DND-41 (cell line): ENCODE data around the gene PRSS12.

Experiments used
- ATAC-seq: fragments of 200-7000 bp; cut with Tn5 transposase; 3 replicates; pipeline ENCODE4 v1.9.1; 2021; ENCODE audit warnings: low read depth; ENCODE audit not compliant: insufficient read depth
- DNase-seq: peaks from one replicate; pipeline ENCODE4 v3.0.0-alpha.2; 2020
- H2AFZ ChIP-seq: 2 replicates; pipeline ENCODE4 v1.6.0; 2012; ENCODE audit warnings: low read depth, low read length
- H3K27ac ChIP-seq: 2 replicates; pipeline ENCODE4 v1.5.1; 2012; ENCODE audit warnings: low read length, inconsistent platforms
- H3K27me3 ChIP-seq: fragments of 200-600 bp; sonication (generic); 2 replicates; pipeline ENCODE4 v1.6.0; 2012; ENCODE audit warnings: low read length, mild to moderate bottlenecking, inconsistent platforms; ENCODE audit not compliant: insufficient read depth, poor library complexity
- H3K36me3 ChIP-seq: 2 replicates; pipeline ENCODE4 v1.5.1; 2012; ENCODE audit warnings: low read length, inconsistent platforms; ENCODE audit not compliant: insufficient read depth
- H3K4me1 ChIP-seq: 2 replicates; pipeline ENCODE4 v1.5.1; 2012; ENCODE audit warnings: mild to moderate bottlenecking, low read length; ENCODE audit not compliant: insufficient read depth
- H3K4me2 ChIP-seq: 2 replicates; pipeline ENCODE4 v1.6.0; 2012; ENCODE audit warnings: mild to moderate bottlenecking, moderate library complexity, low read length, inconsistent platforms; ENCODE audit not compliant: insufficient read depth
- H3K4me3 ChIP-seq, 2 experiments: fragments of 200-600 bp in 1 of 2; shearing (Covaris generic) in 1 of 2; 2 replicates each; pipeline ENCODE4 v1.5.1; 2012 to 2016; ENCODE audit warnings: inconsistent platforms in 2 of 2, low read length in 2 of 2, mild to moderate bottlenecking in 2 of 2, low read depth in 1 of 2, moderate library complexity in 1 of 2
- H3K79me2 ChIP-seq: 2 replicates; pipeline ENCODE4 v1.6.0; 2012; ENCODE audit warnings: low read length, inconsistent platforms; ENCODE audit not compliant: insufficient read depth
- H3K9ac ChIP-seq: 2 replicates; pipeline ENCODE4 v1.6.0; 2012; ENCODE audit warnings: low read depth, mild to moderate bottlenecking, inconsistent platforms, low read length, moderate library complexity
- H3K9me3 ChIP-seq: 2 replicates; pipeline ENCODE4 v1.5.1; 2012; ENCODE audit warnings: low read length, moderate library complexity, mild to moderate bottlenecking, inconsistent platforms; ENCODE audit not compliant: insufficient read depth, severe bottlenecking
- H4K20me1 ChIP-seq: 2 replicates; pipeline ENCODE4 v1.6.0; 2012; ENCODE audit warnings: low read length; ENCODE audit not compliant: insufficient read depth
- EZH2 ChIP-seq: IDR thresholded peaks from 3 replicates; pipeline ENCODE4 v1.6.1; 2012; ENCODE audit warnings: borderline replicate concordance, low read depth, mild to moderate bottlenecking, moderate library complexity, low read length, inconsistent platforms; ENCODE audit not compliant: severe bottlenecking
- TF ChIP-seq, protein P1 (sequence below): IDR thresholded peaks from 2 replicates; pipeline ENCODE4 v1.5.1; 2012; ENCODE audit warnings: borderline replicate concordance, low read length, moderate library complexity, mild to moderate bottlenecking; ENCODE audit not compliant: poor library complexity, severe bottlenecking; ENCODE audit errors: extremely low read depth

PRSS12 gene

DNA sequence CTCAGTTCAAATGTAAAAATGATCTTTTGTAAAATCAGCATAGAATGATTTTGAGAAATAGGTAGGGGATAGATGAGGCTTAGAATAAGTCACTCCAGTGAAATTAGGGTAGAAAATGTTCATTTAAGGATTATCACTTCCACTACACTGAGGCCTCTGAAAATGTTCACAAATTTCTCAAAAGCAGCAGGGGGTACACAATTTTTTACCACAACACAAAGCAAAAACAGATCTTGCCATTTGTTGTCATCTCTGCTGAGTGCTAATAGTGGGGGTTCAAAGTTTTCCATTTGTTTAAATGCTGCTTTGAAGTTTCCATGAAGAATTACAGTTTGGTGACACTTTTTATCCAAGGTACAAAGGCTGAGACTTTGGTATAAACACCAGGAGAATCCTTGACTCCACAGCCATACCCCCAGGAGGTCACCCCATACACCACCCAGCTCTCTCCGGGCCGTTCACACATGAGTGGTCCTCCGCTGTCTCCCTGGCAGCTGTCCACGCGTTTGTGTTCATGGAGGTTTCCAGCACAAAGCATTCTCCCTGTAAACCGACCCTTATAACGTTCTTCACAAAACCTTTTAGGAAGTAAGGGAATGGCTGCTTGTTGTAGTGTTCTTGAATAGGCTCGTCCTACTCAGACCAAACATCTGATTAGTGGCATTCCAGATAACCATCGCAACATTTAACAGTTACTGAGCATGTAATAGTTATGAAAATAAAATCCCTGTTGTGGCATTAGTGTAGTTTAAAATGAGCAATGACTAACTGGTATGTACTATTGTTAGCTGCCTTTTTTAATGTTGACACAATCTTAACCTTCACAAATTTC, 71.0 kb downstream of the PRSS12 start:
- DNase-seq (no peak), ATAC-seq (no peak)
- Histone ChIP-seq H3K9me3 (no peaks in the 10 kb centered on the region), H3K79me2 (peaks cover 24% of the 10 kb centered on the region), H2AFZ (no peak overlapping the region), H3K27me3 (no peaks in the 10 kb centered on the region), H3K4me3 (no peak overlapping the region), H3K9ac (no peak overlapping the region), H3K27ac (no peak overlapping the region), H4K20me1 (peaks cover 10% of the 10 kb centered on the region; the same call in 1 of the 2 replicates), H3K36me3 (peaks cover 36% of the 10 kb centered on the region), H3K4me2 (peak overlapping the region; percentile 73; the same call in 1 of the 2 replicates), H3K4me1 (peaks cover 32% of the 10 kb centered on the region)
- no peak for TF ChIP-seq EZH2
- TF ChIP-seq, protein P1, sequence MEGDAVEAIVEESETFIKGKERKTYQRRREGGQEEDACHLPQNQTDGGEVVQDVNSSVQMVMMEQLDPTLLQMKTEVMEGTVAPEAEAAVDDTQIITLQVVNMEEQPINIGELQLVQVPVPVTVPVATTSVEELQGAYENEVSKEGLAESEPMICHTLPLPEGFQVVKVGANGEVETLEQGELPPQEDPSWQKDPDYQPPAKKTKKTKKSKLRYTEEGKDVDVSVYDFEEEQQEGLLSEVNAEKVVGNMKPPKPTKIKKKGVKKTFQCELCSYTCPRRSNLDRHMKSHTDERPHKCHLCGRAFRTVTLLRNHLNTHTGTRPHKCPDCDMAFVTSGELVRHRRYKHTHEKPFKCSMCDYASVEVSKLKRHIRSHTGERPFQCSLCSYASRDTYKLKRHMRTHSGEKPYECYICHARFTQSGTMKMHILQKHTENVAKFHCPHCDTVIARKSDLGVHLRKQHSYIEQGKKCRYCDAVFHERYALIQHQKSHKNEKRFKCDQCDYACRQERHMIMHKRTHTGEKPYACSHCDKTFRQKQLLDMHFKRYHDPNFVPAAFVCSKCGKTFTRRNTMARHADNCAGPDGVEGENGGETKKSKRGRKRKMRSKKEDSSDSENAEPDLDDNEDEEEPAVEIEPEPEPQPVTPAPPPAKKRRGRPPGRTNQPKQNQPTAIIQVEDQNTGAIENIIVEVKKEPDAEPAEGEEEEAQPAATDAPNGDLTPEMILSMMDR, result no peak

DNA sequence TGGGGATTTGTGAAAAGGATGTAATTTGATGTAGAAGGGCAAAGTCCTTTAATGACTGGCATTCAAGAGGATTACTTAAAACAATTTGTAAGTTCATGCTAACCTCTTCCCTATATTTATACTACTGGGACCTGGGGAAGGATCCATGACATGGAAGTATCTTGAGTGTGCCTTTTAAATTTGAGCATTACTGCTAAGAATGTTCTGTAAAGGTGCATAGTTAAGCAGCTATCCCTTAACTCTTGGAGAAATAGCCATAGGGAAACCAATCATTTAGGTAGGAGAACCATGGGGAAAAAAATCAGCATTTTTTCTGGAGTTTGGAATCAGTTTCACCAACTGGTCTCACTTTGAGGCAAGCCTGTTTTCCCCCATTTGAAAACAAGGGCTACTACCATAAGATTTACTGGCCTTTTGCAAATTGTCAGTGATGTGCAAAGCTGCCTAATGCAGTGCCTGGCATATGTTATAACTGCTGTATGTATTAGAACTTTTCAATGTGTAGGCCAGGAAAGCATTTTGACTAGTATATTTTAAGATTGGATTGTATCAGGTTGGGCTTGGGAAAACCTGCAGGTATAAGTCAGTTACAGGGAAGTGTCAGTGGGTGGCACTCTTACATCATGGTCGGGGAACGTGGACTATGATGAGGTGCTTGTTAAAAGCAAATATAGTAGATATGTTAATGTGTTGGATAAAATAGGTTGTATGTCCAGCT, 72.1 kb downstream of the PRSS12 start:
- Histone ChIP-seq H3K27ac (peak overlapping the region; percentile 88; the same call in 1 of the 2 replicates), H3K4me3 (peak overlapping the region; percentile 75 to 82; a peak in 3 of 4 replicates), H3K4me2 (peak overlapping the region; percentile 73), H3K9me3 (no peaks in the 10 kb centered on the region), H3K9ac (peak overlapping the region; percentile 74), H3K4me1 (peaks cover 32% of the 10 kb centered on the region), H3K27me3 (no peaks in the 10 kb centered on the region), H4K20me1 (peaks cover 10% of the 10 kb centered on the region; the same call in 1 of the 2 replicates), H3K79me2 (peaks cover 24% of the 10 kb centered on the region), H3K36me3 (peaks cover 36% of the 10 kb centered on the region), H2AFZ (no peak overlapping the region)
- DNase-seq (peak; percentile 47), ATAC-seq (peak; percentile 15; the same call in 1 of the 3 replicates)
- TF ChIP-seq EZH2, result no peak
- TF ChIP-seq, protein P1, result peak; percentile 70

DNA sequence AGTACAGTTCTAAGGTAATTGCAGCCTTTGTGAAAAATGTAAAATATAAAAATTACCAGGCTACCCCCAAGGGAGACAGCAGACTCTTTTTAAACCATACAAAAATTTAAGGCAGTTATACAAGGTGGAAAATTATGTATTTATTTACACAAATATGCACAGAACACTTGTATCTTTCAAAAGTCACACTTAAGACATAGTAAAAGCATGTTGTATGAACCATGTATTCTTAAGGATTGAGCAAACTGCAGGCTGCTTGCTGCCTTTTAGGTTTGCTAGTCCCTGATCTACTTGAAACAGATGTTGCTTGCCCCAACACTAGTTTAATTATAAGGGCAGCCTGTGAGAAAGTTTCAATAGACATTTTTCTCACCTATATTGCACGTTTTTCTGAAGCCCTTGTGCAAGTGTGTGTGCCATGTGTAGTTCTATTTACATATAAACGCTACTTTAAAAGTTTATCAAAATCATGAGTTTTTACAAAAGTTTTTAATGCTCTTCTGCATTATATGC, 72.8 kb downstream of the PRSS12 start:
- TF ChIP-seq EZH2, result no peak
- TF ChIP-seq, protein P1, result no peak
- DNase-seq (no peak), ATAC-seq (no peak)
- Histone ChIP-seq H3K9me3 (no peaks in the 10 kb centered on the region), H3K27me3 (no peaks in the 10 kb centered on the region), H2AFZ (no peak overlapping the region), H3K4me3 (peak overlapping the region; percentile 75 to 82), H3K4me2 (peak overlapping the region; percentile 73), H3K9ac (peak overlapping the region; percentile 74), H3K36me3 (peaks cover 36% of the 10 kb centered on the region), H3K79me2 (peaks cover 24% of the 10 kb centered on the region), H3K4me1 (peaks cover 32% of the 10 kb centered on the region), H4K20me1 (peaks cover 10% of the 10 kb centered on the region; the same call in 1 of the 2 replicates), H3K27ac (peak overlapping the region; percentile 88)
